Measurements from ENCODE around the gene RUNX2. TPM values are rescaled to one million over a fixed set of nuclear protein-coding genes. Genes with fewer than 3 reads are reported as not detected.

Gene RUNX2
- total RNA-seq, 4 donors from 2014 or later: 1.00 to 8.1 (median 3.6) TPM

DNA sequence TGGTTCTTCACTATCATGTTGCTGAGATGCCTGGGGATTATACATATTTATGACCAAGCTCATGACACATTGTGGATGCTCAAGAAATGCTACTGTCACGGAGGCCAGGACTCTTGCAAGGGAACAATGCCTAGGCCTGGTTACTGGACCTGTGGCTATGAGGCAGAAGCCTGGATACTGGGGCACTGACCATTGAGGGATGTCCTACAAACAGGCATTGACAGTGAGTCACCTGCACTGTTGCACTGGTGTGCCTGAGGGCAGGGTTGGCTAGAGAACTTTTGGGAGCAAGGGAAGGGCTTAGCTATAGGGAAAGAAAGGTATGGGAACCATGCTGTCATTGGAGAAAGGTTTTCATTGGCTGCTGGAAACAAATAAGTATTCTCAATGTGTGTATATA lies 362.7 kb downstream of the RUNX2 start:
- intact Hi-C loops (cut with DNase I; ENCODE audit: low total_unique reads): no loop called here
- in situ Hi-C loops (cut with MboI; ENCODE audit: low pct_ligation_motif_present in 1 of 4, low pct_unique_long_range_greater_than_20kb in 1 of 4, low sequenced_read_pairs in 3 of 4): no loop called here
- no peaks in the 10 kb centered on the region for H3K36me3 ChIP-seq
- 100% methylated on average over 1 of the region's 1 CpG; no CpG with 5 or more reads in 1 of the 2 donors for WGBS, 2 donors (ENCODE audit: low coverage in 1 of 2)
- no peak for DNase-seq
- no peaks in the 10 kb centered on the region for H3K27me3 ChIP-seq
- H3K9me3 ChIP-seq: no peaks in the 10 kb centered on the region
- H3K4me1 ChIP-seq: no peaks in the 10 kb centered on the region
- no peak for TF ChIP-seq POLR2A (IDR thresholded peaks at IDR 0.05)
- no peak for TF ChIP-seq POLR2AphosphoS5 (IDR thresholded peaks at IDR 0.05)
- no peak for TF ChIP-seq EP300 (IDR thresholded peaks at IDR 0.05; ENCODE audit: low read depth)
- TF ChIP-seq, protein P1, sequence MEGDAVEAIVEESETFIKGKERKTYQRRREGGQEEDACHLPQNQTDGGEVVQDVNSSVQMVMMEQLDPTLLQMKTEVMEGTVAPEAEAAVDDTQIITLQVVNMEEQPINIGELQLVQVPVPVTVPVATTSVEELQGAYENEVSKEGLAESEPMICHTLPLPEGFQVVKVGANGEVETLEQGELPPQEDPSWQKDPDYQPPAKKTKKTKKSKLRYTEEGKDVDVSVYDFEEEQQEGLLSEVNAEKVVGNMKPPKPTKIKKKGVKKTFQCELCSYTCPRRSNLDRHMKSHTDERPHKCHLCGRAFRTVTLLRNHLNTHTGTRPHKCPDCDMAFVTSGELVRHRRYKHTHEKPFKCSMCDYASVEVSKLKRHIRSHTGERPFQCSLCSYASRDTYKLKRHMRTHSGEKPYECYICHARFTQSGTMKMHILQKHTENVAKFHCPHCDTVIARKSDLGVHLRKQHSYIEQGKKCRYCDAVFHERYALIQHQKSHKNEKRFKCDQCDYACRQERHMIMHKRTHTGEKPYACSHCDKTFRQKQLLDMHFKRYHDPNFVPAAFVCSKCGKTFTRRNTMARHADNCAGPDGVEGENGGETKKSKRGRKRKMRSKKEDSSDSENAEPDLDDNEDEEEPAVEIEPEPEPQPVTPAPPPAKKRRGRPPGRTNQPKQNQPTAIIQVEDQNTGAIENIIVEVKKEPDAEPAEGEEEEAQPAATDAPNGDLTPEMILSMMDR (IDR thresholded peaks at IDR 0.05): no peak
- H3K27ac ChIP-seq: no peak overlapping the region
- H3K4me3 ChIP-seq: no peak overlapping the region

DNA sequence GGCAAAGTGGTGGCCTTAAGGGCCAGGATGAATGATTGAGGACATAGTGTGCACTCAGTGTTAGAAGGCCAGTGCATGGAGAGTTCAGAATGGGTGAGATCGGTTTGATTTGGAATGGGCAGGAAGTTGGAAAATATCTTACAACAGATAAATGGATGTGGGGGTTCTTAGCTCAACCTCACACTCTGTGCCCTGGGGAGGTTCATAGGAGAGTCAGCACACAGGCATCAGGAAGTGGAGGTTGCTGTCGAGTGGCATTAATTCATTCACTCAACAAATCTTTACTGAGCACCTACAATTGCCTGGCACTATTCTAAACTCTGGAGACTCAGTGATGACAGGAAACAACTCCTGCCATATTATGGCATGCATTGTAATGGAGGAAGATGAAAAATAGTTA lies 363.3 kb downstream of the RUNX2 start:
- in situ Hi-C loops (cut with MboI; ENCODE audit: low pct_ligation_motif_present in 1 of 4, low pct_unique_long_range_greater_than_20kb in 1 of 4, low sequenced_read_pairs in 3 of 4): no loop called here

DNA sequence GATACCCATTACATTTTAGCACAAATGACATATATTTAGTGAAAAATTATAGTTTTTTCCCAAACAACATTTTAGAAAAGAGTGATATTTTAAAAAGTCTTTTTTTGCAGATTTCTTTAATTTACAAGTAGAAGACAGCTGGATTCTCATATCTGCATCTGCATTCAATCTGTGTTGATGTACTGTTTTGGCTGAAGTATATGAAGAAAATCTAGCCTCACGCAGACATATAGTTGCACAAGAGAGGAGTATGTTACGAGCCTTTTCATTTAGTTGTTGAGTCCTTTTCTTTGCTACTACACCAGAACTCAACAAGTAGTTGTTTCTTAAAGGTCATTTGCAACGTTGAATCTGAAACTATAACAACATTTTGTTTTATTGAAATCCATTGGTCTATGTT lies 363.9 kb downstream of the RUNX2 start:
- TF ChIP-seq POLR2AphosphoS5 (IDR thresholded peaks at IDR 0.05) (no peak), POLR2A (IDR thresholded peaks at IDR 0.05) (no peak), EP300 (IDR thresholded peaks at IDR 0.05; ENCODE audit: low read depth) (no peak)
- TF ChIP-seq, protein P1 (IDR thresholded peaks at IDR 0.05): no peak
- no peak overlapping the region for H3K4me3 ChIP-seq
- no peaks in the 10 kb centered on the region for H3K9me3 ChIP-seq
- no peaks in the 10 kb centered on the region for H3K36me3 ChIP-seq
- intact Hi-C loops (cut with DNase I; ENCODE audit: low total_unique reads): no loop called here
- in situ Hi-C loops (cut with MboI; ENCODE audit: low pct_ligation_motif_present in 1 of 4, low pct_unique_long_range_greater_than_20kb in 1 of 4, low sequenced_read_pairs in 3 of 4): no loop called here
- no peaks in the 10 kb centered on the region for H3K27me3 ChIP-seq
- no peaks in the 10 kb centered on the region for H3K4me1 ChIP-seq
- H3K27ac ChIP-seq: no peak overlapping the region
- no peak for DNase-seq
- whole genome bisulfite sequencing, 2 donors (ENCODE audit: low coverage in 1 of 2): 77 to 84% methylated on average over 3 of the region's 3 CpGs

More for the DNA sequence above, 363.3 kb downstream of the RUNX2 start:
- no peaks in the 10 kb centered on the region for H3K27me3 ChIP-seq
- no peak for DNase-seq
- H3K27ac ChIP-seq: no peak overlapping the region
- no peak for TF ChIP-seq EP300 (IDR thresholded peaks at IDR 0.05; ENCODE audit: low read depth)
- TF ChIP-seq POLR2AphosphoS5 (IDR thresholded peaks at IDR 0.05): no peak
- TF ChIP-seq POLR2A (IDR thresholded peaks at IDR 0.05): no peak
- TF ChIP-seq, protein P1 (IDR thresholded peaks at IDR 0.05): no peak
- intact Hi-C loops (cut with DNase I; ENCODE audit: low total_unique reads): no loop called here
- no peaks in the 10 kb centered on the region for H3K9me3 ChIP-seq
- H3K4me1 ChIP-seq: no peaks in the 10 kb centered on the region
- no peak overlapping the region for H3K4me3 ChIP-seq
- no peaks in the 10 kb centered on the region for H3K36me3 ChIP-seq
- WGBS, 2 donors (ENCODE audit: low coverage in 1 of 2): 91 to 100% methylated on average over 1 to 2 of the region's 2 CpGs

DNA sequence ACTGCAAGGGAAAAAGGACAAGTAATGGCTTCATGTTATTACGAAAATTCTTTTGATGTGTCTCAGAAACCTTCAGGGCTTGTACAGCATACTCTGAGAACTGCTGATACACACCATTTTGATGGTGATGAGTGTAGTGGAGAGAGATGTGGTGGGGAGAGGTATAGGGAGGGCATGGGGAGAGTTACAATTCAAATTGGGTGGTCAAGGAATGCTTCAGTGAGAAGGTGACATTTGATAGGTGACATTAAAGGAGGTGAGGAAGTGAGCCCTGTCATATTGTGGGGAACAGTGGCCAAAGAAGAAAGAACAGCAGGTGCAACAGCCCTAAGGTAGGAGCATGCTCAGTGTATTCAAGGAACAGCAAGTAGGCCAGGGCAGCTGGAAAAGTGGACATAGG lies 368.6 kb downstream of the RUNX2 start:
- Histone ChIP-seq H3K9me3 (no peaks in the 10 kb centered on the region), H3K27ac (no peak overlapping the region), H3K4me3 (no peak overlapping the region), H3K36me3 (no peaks in the 10 kb centered on the region), H3K27me3 (no peaks in the 10 kb centered on the region), H3K4me1 (peaks cover 0 to 9% (median 0%) of the 10 kb centered on the region in 4 donors)
- DNase-seq: no peak
- in situ Hi-C loops (cut with MboI; ENCODE audit: low pct_ligation_motif_present in 1 of 4, low pct_unique_long_range_greater_than_20kb in 1 of 4, low sequenced_read_pairs in 3 of 4): no loop called here
- intact Hi-C loops (cut with DNase I; ENCODE audit: low total_unique reads): no loop called here
- WGBS, 2 donors (ENCODE audit: low coverage in 1 of 2): 91% methylated on average over 1 of the region's 1 CpG
- TF ChIP-seq, protein P1 (IDR thresholded peaks at IDR 0.05): no peak
- no peak for TF ChIP-seq POLR2A (IDR thresholded peaks at IDR 0.05)
- TF ChIP-seq POLR2AphosphoS5 (IDR thresholded peaks at IDR 0.05): no peak
- TF ChIP-seq EP300 (IDR thresholded peaks at IDR 0.05; ENCODE audit: low read depth): no peak
